ENCODE data around the gene NPLOC4. TPM values are rescaled to one million over a fixed set of nuclear protein-coding genes. Genes with fewer than 3 reads are reported as not detected.

The NPLOC4 gene
- total RNA-seq, 1 donor from 2014 or later = 102 TPM

DNA sequence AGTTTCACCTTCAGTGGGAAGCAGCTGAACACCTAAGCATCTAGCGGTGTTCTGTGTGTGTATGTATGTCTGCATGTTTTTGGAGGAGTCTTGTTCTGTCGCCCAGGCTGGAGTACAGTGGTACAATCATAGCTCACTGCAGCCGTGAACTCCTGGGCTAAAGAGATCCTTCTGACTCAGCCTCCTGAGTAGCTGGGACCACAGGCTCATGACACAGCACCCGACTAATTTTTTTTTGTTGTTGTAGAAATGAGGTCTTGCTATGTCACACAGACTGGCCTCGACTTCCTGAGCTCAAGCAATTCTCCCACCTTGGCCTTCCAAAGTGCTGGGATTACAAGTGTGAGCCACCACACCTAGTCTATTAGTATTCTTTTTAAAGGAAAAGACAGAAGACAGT lies 54.6 kb downstream of the NPLOC4 start:
- H3K4me1 Mint-ChIP-seq (ENCODE audit: low read depth) = peaks cover 8% of the 10 kb centered on the region
- TF ChIP-seq, protein P1, sequence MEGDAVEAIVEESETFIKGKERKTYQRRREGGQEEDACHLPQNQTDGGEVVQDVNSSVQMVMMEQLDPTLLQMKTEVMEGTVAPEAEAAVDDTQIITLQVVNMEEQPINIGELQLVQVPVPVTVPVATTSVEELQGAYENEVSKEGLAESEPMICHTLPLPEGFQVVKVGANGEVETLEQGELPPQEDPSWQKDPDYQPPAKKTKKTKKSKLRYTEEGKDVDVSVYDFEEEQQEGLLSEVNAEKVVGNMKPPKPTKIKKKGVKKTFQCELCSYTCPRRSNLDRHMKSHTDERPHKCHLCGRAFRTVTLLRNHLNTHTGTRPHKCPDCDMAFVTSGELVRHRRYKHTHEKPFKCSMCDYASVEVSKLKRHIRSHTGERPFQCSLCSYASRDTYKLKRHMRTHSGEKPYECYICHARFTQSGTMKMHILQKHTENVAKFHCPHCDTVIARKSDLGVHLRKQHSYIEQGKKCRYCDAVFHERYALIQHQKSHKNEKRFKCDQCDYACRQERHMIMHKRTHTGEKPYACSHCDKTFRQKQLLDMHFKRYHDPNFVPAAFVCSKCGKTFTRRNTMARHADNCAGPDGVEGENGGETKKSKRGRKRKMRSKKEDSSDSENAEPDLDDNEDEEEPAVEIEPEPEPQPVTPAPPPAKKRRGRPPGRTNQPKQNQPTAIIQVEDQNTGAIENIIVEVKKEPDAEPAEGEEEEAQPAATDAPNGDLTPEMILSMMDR (IDR thresholded peaks at IDR 0.05; ENCODE audit: unreplicated experiment) = no peak
- DNase-seq (ENCODE audit: low spot score, unreplicated experiment) = no peak
- H3K4me3 Mint-ChIP-seq (ENCODE audit: low read depth) = no peak overlapping the region
- H3K27me3 Mint-ChIP-seq = no peaks in the 10 kb centered on the region
- H3K27ac Mint-ChIP-seq = no peak overlapping the region
- H3K9me3 Mint-ChIP-seq (ENCODE audit: low read depth) = no peaks in the 10 kb centered on the region
- H3K36me3 Mint-ChIP-seq (ENCODE audit: insufficient read depth) = peaks cover 33% of the 10 kb centered on the region

DNA sequence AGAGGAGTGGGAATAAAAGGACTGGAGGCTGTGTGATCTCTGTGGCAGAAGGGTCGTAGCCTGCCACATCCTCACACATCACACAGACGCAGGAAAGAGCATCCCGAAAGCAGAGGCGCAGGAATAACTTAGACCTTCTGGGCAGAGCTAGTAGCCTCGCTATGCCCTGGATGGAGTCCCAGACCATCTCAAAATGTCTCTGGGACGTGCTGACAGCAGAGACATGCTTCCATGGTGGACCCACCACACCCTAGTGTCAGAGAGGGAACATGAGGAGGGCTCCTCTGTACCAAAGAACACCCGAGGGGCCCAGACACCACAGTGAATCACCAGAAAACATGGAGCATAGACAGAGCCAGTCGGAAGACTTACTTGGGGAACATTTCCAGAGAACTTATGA lies 55.2 kb downstream of the NPLOC4 start:
- Mint-ChIP-seq H3K9me3 (ENCODE audit: low read depth) (no peaks in the 10 kb centered on the region), H3K4me3 (ENCODE audit: low read depth) (no peak overlapping the region), H3K36me3 (ENCODE audit: insufficient read depth) (peaks cover 31% of the 10 kb centered on the region), H3K27ac (no peak overlapping the region), H3K4me1 (ENCODE audit: low read depth) (peaks cover 13% of the 10 kb centered on the region), H3K27me3 (no peaks in the 10 kb centered on the region)
- TF ChIP-seq, protein P1 (IDR thresholded peaks at IDR 0.05; ENCODE audit: unreplicated experiment) = no peak
- no peak for DNase-seq (ENCODE audit: low spot score, unreplicated experiment)

DNA sequence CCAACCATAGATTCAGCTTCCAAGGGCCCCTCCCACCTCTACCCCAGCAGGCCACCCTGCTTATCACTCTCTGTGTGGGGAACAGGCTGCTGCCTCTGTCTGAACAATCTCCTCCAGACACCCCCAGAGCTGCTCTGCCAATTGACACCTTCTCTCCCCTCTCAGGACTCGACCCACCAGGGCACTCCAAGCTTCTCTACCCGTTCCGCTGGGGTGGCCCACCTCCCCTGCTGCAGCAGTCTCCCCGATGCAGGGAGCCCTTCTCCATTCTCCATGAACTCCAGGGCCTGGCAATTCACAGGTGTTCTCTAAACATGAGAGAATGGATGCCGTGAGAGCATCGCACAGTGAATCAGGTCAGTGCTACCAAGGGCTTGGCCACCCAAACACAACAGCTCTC lies 56.4 kb downstream of the NPLOC4 start:
- peaks cover 29% of the 10 kb centered on the region for H3K36me3 Mint-ChIP-seq (ENCODE audit: insufficient read depth)
- H3K4me1 Mint-ChIP-seq (ENCODE audit: low read depth) = peaks cover 25% of the 10 kb centered on the region
- H3K4me3 Mint-ChIP-seq (ENCODE audit: low read depth) = no peak overlapping the region
- no peaks in the 10 kb centered on the region for H3K27me3 Mint-ChIP-seq
- no peak for DNase-seq (ENCODE audit: low spot score, unreplicated experiment)
- H3K9me3 Mint-ChIP-seq (ENCODE audit: low read depth) = no peaks in the 10 kb centered on the region
- TF ChIP-seq, protein P1 (IDR thresholded peaks at IDR 0.05; ENCODE audit: unreplicated experiment) = no peak
- peak overlapping the region; percentile 64 for H3K27ac Mint-ChIP-seq

DNA sequence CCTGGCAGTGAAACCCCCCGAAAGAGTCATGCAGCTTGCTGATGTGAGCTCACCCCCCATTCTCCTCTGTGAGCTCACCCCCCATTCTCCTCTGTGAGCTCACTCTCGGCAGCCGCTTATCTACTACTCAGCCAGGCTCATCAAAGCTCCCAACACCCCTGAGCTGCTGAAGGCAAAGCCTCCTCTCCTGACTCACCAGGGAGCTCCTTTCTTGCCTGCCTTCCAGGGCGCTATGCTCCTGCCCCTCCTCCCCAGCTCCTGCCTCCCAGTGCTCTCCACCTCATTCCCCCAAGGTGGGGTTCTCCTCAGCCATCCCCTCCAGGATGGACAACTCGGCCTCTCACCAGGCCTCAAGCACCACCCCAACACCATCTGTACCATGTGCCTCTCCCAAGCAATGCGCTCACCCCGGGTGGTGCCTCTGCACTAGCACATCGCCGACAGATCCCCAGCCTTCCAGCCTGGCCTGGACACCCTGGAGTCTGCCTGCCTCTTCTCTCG lies 57.0 kb downstream of the NPLOC4 start:
- Mint-ChIP-seq H3K36me3 (ENCODE audit: insufficient read depth) (peaks cover 28% of the 10 kb centered on the region), H3K27me3 (no peaks in the 10 kb centered on the region), H3K9me3 (ENCODE audit: low read depth) (no peaks in the 10 kb centered on the region), H3K4me3 (ENCODE audit: low read depth) (no peak overlapping the region), H3K27ac (peak overlapping the region; percentile 53), H3K4me1 (ENCODE audit: low read depth) (peaks cover 25% of the 10 kb centered on the region)
- TF ChIP-seq, protein P1 (IDR thresholded peaks at IDR 0.05; ENCODE audit: unreplicated experiment) = no peak
- no peak for DNase-seq (ENCODE audit: low spot score, unreplicated experiment)

DNA sequence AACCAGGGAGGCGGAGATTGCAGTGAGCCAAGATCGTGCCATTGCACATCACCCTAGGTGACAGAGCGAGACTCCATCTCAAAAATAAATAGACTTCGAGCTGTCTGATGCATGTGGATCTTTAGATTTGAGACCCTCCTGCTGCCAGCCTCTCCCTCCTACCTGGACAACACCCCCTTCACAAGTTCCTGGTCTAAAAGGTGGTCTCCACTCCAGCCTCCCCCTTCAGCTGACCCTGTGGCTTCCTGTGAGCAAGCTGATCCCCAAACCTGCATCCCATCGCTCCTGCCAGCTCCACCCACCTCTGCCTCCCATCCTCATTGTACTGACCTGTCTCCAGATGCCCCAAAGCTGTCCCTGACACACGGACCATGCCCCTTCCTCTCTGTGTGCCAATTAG lies 57.6 kb downstream of the NPLOC4 start:
- peaks cover 26% of the 10 kb centered on the region for H3K36me3 Mint-ChIP-seq (ENCODE audit: insufficient read depth)
- H3K9me3 Mint-ChIP-seq (ENCODE audit: low read depth) = no peaks in the 10 kb centered on the region
- TF ChIP-seq, protein P1 (IDR thresholded peaks at IDR 0.05; ENCODE audit: unreplicated experiment) = no peak
- H3K4me3 Mint-ChIP-seq (ENCODE audit: low read depth) = no peak overlapping the region
- DNase-seq (ENCODE audit: low spot score, unreplicated experiment) = no peak
- H3K4me1 Mint-ChIP-seq (ENCODE audit: low read depth) = peaks cover 25% of the 10 kb centered on the region
- no peaks in the 10 kb centered on the region for H3K27me3 Mint-ChIP-seq
- no peak overlapping the region for H3K27ac Mint-ChIP-seq

Measured in progenitor cell of endocrine pancreas (in vitro differentiated cells).